HG03575 (cell line): Measurements from ENCODE around the gene MAPKAPK5.
"Not testable (repeated sequence)": the region's sequence is repeated elsewhere in the genome, so short reads cannot be mapped to it uniquely, and the experiment has no call there.

Experiments used
- ATAC-seq: cut with Tn5 transposase; IDR thresholded peaks from one replicate; pipeline ENCODE4 v1.9.1; 2021; ENCODE audit not compliant: unreplicated experiment, insufficient number of reproducible peaks, low FRiP score; ENCODE audit errors: extremely low read depth

The MAPKAPK5 gene, protein sequence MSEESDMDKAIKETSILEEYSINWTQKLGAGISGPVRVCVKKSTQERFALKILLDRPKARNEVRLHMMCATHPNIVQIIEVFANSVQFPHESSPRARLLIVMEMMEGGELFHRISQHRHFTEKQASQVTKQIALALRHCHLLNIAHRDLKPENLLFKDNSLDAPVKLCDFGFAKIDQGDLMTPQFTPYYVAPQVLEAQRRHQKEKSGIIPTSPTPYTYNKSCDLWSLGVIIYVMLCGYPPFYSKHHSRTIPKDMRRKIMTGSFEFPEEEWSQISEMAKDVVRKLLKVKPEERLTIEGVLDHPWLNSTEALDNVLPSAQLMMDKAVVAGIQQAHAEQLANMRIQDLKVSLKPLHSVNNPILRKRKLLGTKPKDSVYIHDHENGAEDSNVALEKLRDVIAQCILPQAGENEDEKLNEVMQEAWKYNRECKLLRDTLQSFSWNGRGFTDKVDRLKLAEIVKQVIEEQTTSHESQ

DNA sequence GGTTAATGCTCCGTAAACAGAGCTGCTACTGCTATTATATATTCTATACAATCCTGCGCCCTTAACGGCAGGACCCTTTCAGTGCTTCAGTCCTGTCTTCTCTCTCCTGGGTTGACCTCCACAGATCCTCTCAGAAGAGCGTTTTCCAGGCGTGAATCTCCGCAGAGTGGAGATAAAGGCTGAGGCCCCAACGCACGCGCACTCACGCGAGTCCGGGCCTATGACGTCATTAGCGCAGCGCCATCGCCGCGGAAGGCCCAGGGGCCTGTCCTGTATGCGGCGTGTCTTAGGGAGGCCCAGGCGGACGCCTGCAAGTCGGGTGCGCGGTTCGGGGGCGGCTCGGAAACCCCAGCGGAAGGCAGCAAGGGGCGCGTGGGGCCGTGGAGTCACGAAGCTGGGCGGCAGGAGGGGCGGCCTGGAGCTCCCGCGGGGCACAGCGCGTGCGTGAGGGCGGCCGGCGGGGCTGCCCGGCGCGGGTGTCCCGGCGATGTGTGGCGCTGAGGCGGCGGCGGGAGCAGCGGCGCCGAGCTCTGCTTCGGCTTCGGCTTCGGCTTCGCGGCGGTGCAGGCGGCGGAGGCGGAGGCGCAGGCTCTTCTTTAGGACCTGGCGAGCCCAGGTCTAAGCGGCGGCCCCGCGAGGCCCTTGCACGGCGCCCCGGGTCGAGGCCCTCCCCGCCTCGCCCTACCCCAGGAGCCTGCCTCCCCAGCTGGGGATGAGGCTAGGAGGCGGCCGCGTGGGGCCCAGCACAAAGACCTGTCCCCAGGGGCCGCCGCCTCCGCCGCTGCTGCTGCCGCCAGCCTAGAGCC lies at the start of gene MAPKAPK5:
Gene MAPKAPK5 (plus strand): TSS at position 479 of the 806 bp plus-strand sequence. CDS start 506 bp downstream, outside the sequence.
- ATAC-seq, result no peak

DNA sequence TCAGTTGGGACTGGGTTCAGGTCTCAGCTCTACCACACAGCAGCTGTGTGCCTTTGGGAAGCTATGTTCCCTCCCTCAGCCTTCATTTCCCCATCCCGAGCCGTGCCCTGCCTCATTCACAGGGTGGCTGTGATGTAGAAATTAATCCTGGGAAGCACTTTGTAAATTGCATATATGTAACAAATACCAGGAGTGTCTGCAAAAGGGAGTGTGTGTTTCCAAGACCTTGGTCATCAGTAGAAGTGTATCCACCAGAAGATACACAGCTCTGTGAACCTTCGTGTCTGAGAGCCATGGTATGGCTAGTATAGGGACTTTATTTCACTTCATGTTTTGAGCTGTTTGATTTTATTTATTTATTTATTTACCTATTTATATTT lies 49.2 kb upstream of the MAPKAPK5 start:
- ATAC-seq, result no peak

DNA sequence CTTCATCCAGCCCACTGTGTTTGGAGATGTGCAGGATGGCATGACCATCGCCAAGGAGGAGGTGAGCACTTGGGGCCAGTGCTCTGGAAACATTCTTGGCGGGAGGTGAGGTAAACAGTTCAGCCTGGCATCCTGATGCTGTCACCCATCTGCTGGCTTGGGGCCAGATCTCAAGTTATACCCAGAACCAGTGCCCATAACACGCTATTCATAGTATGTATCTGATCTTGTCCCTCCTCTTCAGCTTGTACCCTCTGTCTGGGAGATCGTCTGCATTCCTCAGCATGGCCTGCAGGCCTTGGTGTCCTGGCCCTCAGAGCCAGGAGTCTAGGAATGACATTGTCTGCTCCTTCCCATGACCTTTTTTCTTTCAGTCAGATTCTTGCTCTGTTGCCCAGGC lies 43.8 kb upstream of the MAPKAPK5 start:
- no peak for ATAC-seq

DNA sequence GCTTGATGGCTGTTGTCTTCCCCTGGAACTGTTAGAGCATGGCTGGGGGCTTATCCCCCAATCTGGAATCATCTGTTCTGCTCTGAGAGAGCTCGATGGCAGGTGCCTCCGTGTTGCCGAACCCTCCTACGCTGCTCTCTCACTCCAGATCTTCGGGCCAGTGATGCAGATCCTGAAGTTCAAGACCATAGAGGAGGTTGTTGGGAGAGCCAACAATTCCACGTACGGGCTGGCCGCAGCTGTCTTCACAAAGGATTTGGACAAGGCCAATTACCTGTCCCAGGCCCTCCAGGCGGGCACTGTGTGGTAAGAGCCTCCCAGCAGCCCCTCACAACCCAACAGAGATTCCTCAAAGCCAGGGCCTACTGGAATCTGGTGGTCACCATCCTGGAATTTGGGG lies 42.3 kb upstream of the MAPKAPK5 start:
- no peak for ATAC-seq

DNA sequence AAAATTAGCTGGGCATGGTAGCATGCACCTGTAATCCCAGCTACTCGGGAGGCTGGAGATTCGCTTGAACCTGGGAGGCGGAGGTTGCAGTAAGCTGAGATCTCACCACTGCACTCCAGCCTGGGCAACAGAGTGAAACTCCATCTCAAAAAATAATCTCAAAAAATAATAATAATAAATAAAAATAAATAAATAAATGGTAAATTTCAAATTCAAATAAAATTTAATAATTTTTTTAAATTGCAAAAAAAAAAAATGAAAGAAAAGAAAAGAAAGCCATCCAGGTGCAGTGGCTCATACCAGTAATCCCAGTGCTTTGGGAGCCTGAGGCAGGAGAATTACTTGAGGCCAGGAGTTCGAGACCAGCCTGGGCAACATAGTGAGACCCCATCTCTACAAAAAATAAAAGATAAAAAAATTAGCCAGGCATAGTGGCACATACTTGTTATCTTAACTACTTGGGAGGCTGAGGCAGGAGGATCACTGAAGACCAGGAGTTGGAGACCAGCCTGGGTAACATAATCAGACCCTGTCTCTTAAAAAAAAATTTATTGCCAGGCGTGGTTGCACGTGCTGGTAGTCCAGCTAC lies 38.9 kb upstream of the MAPKAPK5 start:
- ATAC-seq, result no peak

DNA sequence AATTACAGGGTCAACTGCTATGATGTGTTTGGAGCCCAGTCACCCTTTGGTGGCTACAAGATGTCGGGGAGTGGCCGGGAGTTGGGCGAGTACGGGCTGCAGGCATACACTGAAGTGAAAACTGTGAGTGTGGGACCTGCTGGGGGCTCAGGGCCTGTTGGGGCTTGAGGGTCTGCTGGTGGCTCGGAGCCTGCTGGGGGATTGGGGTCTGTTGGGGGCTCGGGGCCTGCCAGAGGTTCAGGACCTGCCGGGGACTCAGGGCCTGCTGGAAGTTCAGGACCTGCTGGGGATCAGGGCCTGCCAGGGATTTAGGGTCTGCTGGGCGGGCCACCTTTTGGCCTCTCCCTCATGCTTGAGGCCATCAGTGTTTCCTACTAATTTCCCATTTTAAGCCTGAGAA lies 38.2 kb upstream of the MAPKAPK5 start:
- no peak for ATAC-seq

DNA sequence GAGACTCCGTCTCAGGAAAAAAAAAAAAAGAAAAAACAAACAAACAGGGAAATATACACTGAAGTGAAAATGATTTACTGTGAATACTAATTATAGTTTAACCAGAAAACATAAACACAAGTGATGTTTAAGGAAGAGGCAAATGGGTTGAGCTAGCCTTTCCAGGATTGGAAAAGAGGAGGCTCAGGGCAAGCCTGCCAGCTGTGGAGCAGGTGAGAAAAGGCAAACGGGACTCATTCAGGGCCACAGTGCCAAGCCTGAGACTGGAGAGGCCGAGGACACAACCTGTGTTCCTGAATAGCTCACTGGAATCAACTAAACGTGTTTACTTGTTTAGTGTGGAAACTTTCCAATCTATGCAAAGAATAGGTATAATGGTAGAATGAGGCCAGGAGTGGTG lies 35.7 kb upstream of the MAPKAPK5 start:
- ATAC-seq, result no peak

DNA sequence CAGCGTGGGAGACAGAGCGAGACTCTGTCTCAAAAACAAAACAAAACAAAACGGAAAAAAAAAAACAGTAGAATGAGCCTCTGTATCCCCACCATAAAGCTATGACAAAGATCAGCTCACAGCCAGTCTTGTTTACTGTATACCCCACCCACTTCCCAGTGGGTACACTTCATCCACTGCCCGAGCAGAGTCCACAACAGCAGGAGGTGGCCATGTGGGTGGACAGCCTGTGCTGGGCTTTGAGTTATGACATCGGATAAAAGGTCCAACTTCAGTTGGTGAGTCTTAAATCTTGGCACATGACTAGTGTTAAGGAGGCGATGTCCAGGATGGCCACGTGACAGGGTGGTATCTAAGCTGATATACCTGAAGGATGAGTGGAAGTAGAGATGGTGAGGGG lies 34.8 kb upstream of the MAPKAPK5 start:
- ATAC-seq, result no peak

DNA sequence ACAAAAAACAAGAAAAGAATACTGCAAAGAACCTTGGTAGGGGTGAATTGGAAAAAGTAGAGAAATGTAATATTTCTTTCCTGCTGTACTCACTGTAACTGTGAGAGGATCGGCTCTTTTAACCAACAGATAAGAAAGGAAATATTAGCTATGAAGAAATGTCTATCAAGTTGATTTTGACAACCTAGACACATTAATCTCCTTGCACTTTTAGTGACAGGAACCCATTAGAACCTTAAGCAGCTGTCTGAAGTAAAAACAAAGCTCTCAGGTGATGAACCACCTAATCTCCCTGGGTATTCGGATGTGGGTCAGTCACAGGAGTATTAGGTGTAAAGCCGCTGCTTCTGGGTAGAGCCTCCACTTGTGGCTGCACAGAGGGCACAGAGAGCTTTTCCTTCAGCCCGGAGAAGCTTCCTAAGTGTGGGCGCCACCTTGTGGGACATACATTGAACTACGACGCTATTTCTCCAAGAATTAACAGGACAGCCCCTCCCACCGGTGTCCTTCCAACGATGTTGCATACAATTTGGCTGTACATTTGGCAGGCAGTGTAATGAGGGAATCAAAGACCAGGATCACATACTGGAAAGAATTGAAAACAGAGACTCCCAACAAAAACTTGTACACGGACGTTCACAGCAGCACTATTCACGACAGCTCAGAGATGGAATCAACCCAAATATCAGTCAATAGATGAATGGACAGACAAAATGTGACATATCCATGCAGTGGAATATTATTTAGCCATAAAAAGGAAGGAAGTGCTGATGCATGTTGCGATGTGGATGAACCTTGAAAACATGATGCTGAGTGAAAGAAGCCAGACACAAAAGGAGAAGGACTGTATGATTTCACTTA lies 28.9 kb upstream of the MAPKAPK5 start:
- ATAC-seq, result no peak

DNA sequence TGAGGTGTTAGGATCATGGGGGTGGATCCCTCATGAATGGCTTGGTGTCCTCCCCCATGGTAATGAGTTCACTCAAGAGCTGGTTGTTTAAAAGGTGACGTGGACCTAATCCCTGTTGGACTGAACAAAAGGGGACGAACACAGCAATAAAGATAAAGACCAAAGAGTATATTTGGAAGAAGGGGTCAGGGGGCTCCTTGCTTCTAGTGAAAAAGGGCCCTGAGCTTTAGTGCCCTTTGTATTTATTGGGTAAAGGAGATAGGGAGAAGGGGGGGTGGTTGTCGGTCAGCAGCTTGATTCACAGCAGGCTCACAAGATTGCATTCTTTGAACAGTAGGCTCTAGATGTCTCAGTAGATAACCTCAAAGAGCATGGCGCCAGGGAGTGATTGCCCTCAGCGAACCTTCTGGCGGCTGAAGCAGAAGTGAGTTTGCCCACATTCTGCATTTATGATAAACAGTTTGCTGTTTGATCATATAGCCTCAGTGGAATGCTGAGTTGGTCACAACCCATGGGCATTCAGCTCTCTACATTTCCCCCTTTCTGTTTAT lies 25.9 kb upstream of the MAPKAPK5 start:
- ATAC-seq, result no peak

DNA sequence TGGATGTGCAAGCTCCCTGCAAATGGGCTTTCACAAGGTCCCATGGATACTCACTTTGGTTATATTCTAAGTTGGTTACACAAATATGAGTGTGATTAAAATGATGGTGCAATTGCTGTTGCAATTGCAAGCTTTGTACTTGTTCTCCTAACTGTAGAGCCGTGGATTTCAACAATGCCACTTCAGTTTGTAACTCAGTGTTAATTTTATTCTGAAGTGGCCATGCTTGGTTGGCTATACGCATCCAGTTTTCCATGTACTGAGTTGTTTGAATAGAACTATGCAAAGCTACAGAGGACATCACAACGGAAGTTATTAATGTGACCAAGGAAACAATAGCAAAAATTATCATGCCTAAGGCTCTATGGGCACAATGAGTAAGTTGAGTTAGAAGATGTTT lies 25.1 kb upstream of the MAPKAPK5 start:
- not testable (repeated sequence) for ATAC-seq

DNA sequence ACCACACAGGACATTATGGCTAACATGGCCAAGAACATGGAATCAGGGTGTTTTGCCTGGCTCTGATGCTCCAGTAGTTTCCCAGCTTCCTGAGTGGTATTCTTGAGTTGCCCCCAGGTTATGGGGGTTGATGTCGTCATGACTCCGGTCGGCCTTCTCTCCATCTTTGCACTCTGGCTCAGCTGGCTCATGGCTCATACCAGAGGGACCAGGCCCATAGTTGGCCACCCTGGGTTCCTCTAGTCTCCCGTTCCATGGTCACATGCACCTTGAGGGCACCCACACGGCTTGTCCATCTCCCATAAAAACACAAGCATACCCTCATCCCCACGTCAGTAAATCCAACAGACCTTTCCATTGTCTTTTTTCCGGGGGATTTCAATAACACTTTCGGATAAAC lies 23.7 kb upstream of the MAPKAPK5 start:
- ATAC-seq, result no peak

DNA sequence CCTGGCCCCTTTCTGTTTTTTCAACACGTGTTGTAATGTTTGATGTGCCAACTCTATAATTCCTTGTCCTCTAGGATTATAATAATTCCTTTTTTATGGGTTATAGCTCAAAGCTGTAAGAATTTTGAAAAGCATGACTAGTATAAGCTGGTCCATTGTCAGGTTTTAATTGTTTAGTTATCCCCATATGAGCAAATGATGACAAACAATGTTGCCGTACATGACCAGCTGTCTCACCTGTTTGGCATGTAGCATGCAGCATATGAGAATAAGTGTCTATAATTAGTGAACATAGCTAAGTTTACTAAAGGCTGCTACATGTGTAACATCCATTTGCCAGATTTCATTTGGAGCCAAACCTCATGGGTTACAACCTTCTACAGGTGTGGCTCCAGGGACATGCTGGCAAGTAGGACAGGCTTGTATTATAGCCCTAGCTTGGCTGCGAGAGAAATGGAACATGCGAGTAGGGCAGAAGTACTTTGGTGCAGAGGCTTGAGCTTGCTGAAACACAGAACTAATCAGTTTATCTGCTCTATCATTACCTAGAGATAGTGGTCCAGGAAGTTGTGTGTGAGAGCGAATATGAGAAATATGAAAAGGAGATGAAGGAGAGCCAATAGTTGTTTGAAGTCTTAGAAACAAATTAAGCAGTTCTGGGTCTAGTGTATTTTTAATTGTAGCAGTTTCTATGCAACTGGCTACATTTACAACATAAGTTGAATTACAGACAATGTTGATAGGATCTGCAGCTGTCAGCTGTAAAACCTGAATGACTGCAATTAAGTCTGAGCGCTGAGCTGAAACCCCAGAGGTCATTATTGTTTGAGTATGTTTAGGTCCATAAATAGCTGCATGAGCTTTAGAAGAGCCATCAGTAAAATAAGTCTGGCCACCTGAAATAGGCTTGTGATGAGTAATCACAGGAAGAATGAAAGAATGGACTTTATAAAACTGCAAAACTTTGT lies 22.6 kb upstream of the MAPKAPK5 start:
- no peak for ATAC-seq

DNA sequence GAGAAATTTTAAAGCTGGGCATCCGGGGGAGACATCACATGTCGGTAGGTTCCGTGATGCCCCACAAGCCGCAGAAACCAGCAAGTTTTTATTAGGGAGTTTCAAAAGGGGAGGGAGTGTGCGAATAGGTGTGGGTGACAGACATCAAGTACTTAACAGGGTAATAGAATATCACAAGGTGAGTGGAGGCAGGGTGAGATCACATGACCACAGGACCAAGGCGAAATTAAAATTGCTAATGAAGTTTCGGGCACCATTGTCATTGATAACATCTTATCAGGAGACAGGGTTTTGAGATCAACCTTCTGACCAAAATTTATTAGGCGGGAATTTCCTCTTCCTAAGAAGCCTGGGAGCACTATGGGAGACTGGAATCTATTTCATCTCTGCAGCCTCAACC lies 21.2 kb upstream of the MAPKAPK5 start:
- ATAC-seq, result not testable (repeated sequence)

DNA sequence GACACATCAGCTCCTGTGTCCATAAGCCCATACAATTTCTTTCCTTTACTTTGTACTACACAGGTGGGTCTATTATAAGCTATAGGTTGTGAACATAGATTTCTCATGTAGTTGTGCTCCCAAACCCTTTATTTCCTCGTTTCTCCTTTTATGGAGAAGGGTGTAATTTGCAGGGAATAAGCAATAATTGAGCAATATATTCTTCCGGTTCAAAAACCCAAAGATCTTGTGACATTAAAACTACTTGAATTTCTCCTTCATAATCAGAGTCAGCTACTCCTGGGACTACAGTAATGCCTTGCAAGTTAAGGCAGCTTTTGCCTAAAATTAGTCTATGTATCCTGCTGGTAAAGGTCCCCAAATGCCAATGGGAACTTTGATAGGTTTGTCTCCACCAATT lies 19.1 kb upstream of the MAPKAPK5 start:
- no peak for ATAC-seq

DNA sequence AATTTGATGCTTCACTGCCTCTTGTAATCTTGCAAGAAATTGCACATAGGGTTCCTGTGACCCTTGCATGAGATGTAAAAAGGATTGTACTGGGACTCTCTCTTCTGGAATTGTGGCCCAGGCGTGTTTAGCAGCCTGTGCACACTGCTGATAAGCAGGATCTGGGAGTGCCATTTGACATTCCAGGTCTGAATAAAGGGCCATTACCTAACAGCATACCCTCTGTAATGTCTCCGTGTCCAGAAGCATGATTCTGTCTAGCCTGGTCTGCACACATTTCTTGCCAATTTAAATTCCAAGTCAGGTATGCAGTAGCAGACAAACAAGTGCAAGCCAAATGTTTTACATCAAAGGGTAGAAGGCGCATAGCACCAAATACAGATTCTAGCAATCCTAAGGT lies 18.1 kb upstream of the MAPKAPK5 start:
- no peak for ATAC-seq

DNA sequence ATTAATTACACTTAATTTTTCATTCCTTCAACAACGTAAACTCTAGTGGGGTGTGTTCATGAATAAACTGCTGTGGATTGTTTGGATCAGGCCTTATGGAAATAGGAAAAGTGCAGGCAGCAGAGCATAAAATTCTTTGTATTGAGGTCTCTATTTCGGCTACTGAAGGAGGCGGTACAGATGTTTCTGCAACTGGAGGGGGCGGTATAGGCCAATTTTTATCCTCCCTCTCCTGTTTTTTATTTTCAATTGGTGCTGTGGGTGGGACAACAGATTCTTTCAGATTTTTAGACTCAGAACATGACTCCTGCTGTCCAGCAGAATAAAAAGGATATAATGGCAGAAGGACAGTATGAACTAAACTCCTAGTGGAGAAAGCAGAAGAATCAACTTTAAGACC lies 17.7 kb upstream of the MAPKAPK5 start:
- not testable (repeated sequence) for ATAC-seq

DNA sequence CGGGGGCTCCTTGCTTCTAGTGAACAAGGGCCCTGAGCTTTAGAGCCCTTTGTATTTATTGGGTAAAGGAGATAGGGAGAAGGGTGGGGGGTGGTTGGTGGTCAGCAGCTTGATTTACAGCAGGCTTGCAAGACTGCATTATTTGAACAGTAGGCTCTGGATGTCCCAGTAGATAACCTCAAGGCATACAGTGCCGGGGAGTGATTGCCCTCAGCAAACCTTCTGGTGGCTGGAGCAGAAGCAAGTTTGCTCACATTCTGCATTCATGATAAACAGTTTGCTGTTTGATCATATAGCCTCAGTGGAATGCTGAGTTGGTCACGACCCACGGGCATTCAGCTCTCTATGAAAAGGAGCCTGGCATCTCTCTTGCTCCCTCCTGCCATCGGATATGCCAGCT lies 16.5 kb upstream of the MAPKAPK5 start:
- ATAC-seq, result no peak
